ENCODE measurements around the gene TKFC.

The TKFC gene

GRCh38 chr11:61361741-61362541 is 28.9 kb downstream of the TKFC start, which contains the start of the genes CYB561A3 and TMEM138 (continued):
- TF ChIP-seq ZNF169 (tag by site-specific recombination; IDR thresholded peaks at IDR 0.05) (no peak), ZNF513 (tag by site-specific recombination; IDR thresholded peaks at IDR 0.05) (no peak), ZNF221 (tag by site-specific recombination; IDR thresholded peaks at IDR 0.05; ENCODE audit: borderline replicate concordance) (no peak), ZNF510 (tag by site-specific recombination; IDR thresholded peaks at IDR 0.05; ENCODE audit: insufficient replicate concordance) (no peak), ZNF146 (tag by site-specific recombination; IDR thresholded peaks at IDR 0.05) (no peak), SCRT2 (tag by site-specific recombination; IDR thresholded peaks at IDR 0.05) (no peak), ZNF639 (tag by site-specific recombination; IDR thresholded peaks at IDR 0.05) (peak; percentile 61; the same call in 1 of the 2 replicates), ZNF202 (tag by site-specific recombination; IDR thresholded peaks at IDR 0.05; ENCODE audit: borderline replicate concordance) (no peak), ZEB2 (tag by site-specific recombination; IDR thresholded peaks at IDR 0.05) (peak; percentile 86), PRDM6 (tag by site-specific recombination; IDR thresholded peaks at IDR 0.05) (no peak), ZFP41 (tag by site-specific recombination; IDR thresholded peaks at IDR 0.05; ENCODE audit: borderline replicate concordance) (no peak), ZBTB10 (tag by site-specific recombination; IDR thresholded peaks at IDR 0.05) (peak; percentile 82), OSR2 (tag by site-specific recombination; IDR thresholded peaks at IDR 0.05) (no peak), ZNF629 (tag by site-specific recombination; IDR thresholded peaks at IDR 0.05) (peak; percentile 53), ZNF341 (tag by site-specific recombination; IDR thresholded peaks at IDR 0.05; ENCODE audit: low read depth) (peak; percentile 46; the same call in 1 of the 2 replicates), ZNF138 (tag by site-specific recombination; IDR thresholded peaks at IDR 0.05; ENCODE audit: borderline replicate concordance) (no peak), WT1 (tag by site-specific recombination; IDR thresholded peaks at IDR 0.05) (0 out of 2 replicates have a peak, but pooled peaks have one; percentile 6), ZXDB (tag by site-specific recombination; IDR thresholded peaks at IDR 0.05) (peak; percentile 92), ZNF335 (tag by site-specific recombination; conservative IDR thresholded peaks at IDR 0.05) (peak; percentile 96), ZNF785 (tag by site-specific recombination; IDR thresholded peaks at IDR 0.05) (no peak), ZNF776 (tag by site-specific recombination; IDR thresholded peaks at IDR 0.05; ENCODE audit: borderline replicate concordance) (no peak), ZFP69B (tag by site-specific recombination; IDR thresholded peaks at IDR 0.05) (peak; percentile 78), TSHZ1 (tag by site-specific recombination; IDR thresholded peaks at IDR 0.05; ENCODE audit: borderline replicate concordance) (no peak; the same call in 1 of the 2 replicates), ZNF211 (tag by site-specific recombination; IDR thresholded peaks at IDR 0.05; ENCODE audit: low read depth) (no peak), YY2 (tag by site-specific recombination; IDR thresholded peaks at IDR 0.05) (peak; percentile 75; the same call in 1 of the 2 replicates), ZBTB6 (tag by site-specific recombination; IDR thresholded peaks at IDR 0.05) (no peak), ZNF660 (tag by site-specific recombination; IDR thresholded peaks at IDR 0.05) (peak; percentile 83)

Data from HEK293 (cell line).